HEK293T (cell line): ENCODE results near the gene BRD4.

Experiments used
- CTCF ChIA-PET: fragments of 350-600 bp; formaldehyde crosslinking; extraction: SDS; loops from one replicate; lab custom pipeline; 2021; ENCODE audit warnings: antibody characterized with exemption, inconsistent platforms; lab: Yijun Ruan, JAX
- POLR2A ChIA-PET: fragments of 350-600 bp; formaldehyde crosslinking; extraction: SDS; loops from one replicate; lab custom pipeline; 2020; ENCODE audit warnings: antibody characterized with exemption, inconsistent platforms; lab: Yijun Ruan, JAX
- DNase-seq: peaks from one replicate; pipeline ENCODE4 v3.0.0; 2012; ENCODE audit warnings: mixed read lengths; ENCODE audit errors: extremely low spot score
- ARNT ChIP-seq: fragments of 450-650 bp; IDR thresholded peaks from 2 replicates; pipeline ENCODE4 v1.6.1; 2017; ENCODE audit warnings: mild to moderate bottlenecking
- BHLHE40 ChIP-seq: fragments of 450-650 bp; IDR thresholded peaks from 2 replicates; pipeline ENCODE4 v1.6.1; 2016; ENCODE audit warnings: mild to moderate bottlenecking, moderate library complexity, borderline replicate concordance
- CTBP1 ChIP-seq: fragments of 450-650 bp; IDR thresholded peaks from 2 replicates; pipeline ENCODE4 v1.6.1; 2016; ENCODE audit warnings: borderline replicate concordance
- ELF4 ChIP-seq: fragments of 450-650 bp; IDR thresholded peaks from 2 replicates; pipeline ENCODE4 v1.6.1; 2017; ENCODE audit warnings: antibody characterized with exemption
- FOXA1 ChIP-seq: fragments of 450-650 bp; IDR thresholded peaks from 2 replicates; pipeline ENCODE4 v1.6.1; 2016; ENCODE audit warnings: mild to moderate bottlenecking
- FOXK2 ChIP-seq: fragments of 450-650 bp; IDR thresholded peaks from 2 replicates; pipeline ENCODE4 v1.6.1; 2016; ENCODE audit warnings: mild to moderate bottlenecking
- FOXM1 ChIP-seq: fragments of 450-650 bp; IDR thresholded peaks from 2 replicates; pipeline ENCODE4 v1.6.1; 2017; ENCODE audit warnings: mild to moderate bottlenecking, borderline replicate concordance
- HDGF ChIP-seq: fragments of 450-650 bp; IDR thresholded peaks from 2 replicates; pipeline ENCODE4 v1.6.1; 2017; ENCODE audit warnings: antibody characterized with exemption, borderline replicate concordance
- L3MBTL2 ChIP-seq: fragments of 450-650 bp; conservative IDR thresholded peaks from 2 replicates; pipeline ENCODE4 v1.6.1; 2016; ENCODE audit warnings: mild to moderate bottlenecking
- LEF1 ChIP-seq: fragments of 450-650 bp; IDR thresholded peaks from 2 replicates; pipeline ENCODE4 v1.6.1; 2017; ENCODE audit warnings: mild to moderate bottlenecking, borderline replicate concordance
- NFRKB ChIP-seq: fragments of 450-650 bp; IDR thresholded peaks from 2 replicates; pipeline ENCODE4 v1.6.1; 2016; ENCODE audit warnings: mild to moderate bottlenecking, moderate library complexity
- SP1 ChIP-seq: fragments of 450-650 bp; IDR thresholded peaks from 2 replicates; pipeline ENCODE4 v1.6.1; 2017
- SUZ12 ChIP-seq: fragments of 450-650 bp; IDR thresholded peaks from 2 replicates; pipeline ENCODE4 v1.6.1; 2016; ENCODE audit warnings: mild to moderate bottlenecking
- TARDBP ChIP-seq: fragments of 450-650 bp; IDR thresholded peaks from 2 replicates; pipeline ENCODE4 v1.6.1; 2016
- ZNF384 ChIP-seq: fragments of 450-650 bp; IDR thresholded peaks from 2 replicates; pipeline ENCODE4 v1.6.1; 2016
- TF ChIP-seq, protein P1 (sequence below): fragments of 450-650 bp; IDR thresholded peaks from 2 replicates; pipeline ENCODE4 v1.6.1; 2016

Gene BRD4

DNA sequence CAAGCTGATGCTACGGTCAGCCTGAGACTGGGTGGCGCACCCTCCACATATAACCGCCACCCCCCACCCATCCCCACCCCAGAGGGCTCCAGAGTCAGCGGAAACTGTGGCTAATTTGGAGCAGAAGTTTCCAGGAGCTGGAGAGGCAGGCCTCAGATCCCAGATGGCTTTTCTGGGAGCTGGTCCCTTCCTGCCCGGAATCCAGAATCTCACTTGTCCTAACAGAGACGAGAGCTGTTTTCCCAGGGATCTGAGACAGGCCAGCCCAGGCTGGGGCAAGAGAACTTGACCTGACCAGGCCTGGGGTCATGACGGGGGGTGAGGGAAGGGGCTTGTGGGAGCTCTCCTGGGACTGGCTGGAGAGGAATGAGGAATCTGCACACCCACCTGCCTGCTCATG, 106.6 kb downstream of the BRD4 start:
- TF ChIP-seq CTBP1 (no peak), SP1 (no peak), L3MBTL2 (no peak), TARDBP (no peak), FOXK2 (no peak), FOXM1 (no peak), ARNT (no peak), HDGF (no peak), NFRKB (no peak), LEF1 (no peak), SUZ12 (no peak), BHLHE40 (no peak), FOXA1 (no peak), ZNF384 (no peak), ELF4 (no peak)
- TF ChIP-seq, protein P1, sequence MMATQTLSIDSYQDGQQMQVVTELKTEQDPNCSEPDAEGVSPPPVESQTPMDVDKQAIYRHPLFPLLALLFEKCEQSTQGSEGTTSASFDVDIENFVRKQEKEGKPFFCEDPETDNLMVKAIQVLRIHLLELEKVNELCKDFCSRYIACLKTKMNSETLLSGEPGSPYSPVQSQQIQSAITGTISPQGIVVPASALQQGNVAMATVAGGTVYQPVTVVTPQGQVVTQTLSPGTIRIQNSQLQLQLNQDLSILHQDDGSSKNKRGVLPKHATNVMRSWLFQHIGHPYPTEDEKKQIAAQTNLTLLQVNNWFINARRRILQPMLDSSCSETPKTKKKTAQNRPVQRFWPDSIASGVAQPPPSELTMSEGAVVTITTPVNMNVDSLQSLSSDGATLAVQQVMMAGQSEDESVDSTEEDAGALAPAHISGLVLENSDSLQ = no peak
- POLR2A ChIA-PET = no interaction called here
- no peak for DNase-seq
- CTCF ChIA-PET = interaction anchor here (0.6 kb wide), 1 partner anchor 1410 kb away, joined by 3 read pairs; no protein-coding TSS in a partner anchor

DNA sequence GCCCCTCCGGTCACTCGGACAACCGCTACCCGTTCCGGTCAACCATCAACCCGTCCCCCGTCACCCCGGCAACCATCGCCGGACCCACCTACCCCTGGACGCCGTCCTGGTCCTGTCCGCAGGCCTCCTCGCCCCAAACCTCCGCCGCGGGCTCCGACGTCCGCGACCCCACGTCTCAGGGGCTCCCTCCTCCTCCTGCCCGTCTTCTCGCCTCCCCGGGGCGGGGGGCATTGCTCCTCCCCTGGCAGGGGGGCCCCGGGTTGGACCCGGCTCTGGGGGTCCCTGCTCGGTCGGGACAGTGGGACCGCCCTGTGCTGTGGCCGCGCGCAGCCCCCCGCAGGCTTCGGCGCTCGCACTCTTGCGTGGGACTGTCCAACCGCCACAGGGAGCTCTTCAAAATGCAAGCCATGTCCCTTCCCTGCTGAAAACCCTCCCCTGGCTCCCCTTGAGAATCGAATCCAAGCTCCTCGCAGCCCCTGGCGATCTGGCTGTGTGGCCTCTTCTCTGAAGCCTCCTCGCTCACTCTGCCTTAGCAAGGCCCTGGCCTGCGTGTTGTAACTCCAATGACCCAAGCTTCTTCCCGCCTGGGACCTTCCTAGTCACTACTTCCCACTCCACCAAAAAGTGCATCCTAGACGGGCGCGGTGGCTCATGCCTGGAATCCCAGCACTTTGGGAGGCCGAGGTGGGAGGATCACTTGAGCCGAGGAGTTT, 108.5 kb downstream of the BRD4 start:
- CTCF ChIA-PET = no interaction called here
- POLR2A ChIA-PET = no interaction called here
- no peak for DNase-seq
- no peak for TF ChIP-seq ARNT

DNA sequence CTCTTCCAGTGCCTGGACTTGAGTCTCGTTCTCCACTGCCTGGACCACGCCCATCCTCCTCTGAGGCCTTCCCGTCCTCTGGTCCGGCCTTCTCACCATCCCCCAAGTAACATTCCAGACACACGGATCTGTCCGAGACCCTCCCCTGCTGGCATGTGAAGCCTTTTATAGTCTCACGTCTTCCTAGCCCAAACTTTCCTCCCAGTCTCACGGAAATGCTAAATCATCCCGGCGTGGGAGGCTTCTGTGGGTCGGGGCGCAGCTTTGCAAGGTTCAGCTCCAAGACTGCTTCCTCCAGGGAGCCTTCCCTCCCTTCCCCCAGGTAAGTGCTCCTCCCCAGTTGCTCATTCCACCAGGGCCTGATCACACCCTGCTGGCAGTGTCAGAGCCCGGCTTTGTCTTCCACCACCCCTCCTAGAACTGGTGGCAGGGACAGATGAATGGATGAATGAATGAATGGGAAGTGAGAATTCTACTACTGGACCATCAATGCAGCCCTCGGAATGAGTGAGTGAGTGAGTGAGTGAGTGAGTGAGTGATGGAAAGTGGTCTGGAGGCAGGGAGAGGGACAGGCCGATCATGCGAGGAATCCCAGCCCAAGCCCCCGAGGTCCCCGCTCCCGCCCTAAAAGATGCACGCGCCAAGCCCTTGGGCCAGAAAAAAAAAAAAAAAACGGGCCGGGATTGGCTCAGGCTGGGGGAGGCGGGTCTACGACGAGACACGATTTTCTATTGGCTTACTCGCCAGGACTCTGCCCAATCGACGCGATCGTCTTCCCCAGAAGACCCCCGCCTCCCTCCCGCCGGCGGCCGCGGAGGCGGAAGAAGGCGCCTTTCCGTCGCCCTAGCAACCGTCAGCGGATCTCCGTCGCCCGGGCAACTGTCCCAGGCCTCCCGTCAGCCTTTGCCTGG, 109.3 kb downstream of the BRD4 start:
- TF ChIP-seq L3MBTL2 (peak; percentile 89), LEF1 (no peak), TARDBP (no peak), HDGF (no peak), FOXM1 (no peak), ZNF384 (peak; percentile 96), CTBP1 (no peak)
- TF ChIP-seq, protein P1 = peak; percentile 89
- POLR2A ChIA-PET = no interaction called here
- peak; percentile 98 for DNase-seq
- CTCF ChIA-PET = no interaction called here

DNA sequence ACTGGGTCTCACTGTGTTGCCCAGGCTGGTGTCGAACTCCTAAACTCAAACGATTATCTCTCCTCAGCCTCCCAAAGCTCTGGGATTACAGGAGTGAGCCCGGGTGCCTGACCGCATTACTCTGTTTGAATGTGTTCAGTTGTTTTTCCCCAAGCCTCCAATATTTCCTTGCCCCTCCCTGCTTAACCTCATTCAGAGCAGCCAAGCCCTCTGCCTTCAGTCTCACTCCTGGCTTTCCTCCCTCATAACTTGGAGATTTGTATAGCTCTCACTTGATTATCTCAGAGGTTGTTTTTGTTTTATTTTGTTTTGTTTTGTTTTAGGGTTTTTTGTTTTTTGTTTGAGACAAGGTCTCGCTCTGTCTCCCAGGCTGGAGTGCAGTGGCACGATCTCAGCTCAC, 111.5 kb downstream of the BRD4 start:
- no peak for DNase-seq
- ChIA-PET CTCF (interaction anchor here (0.6 kb wide), 2 partner anchors 21 to 26 kb away, joined by 3 to 4 read pairs; no protein-coding TSS in a partner anchor), POLR2A (no interaction called here)
- no peak for TF ChIP-seq NFRKB
- TF ChIP-seq, protein P1 = no peak
- no peak for TF ChIP-seq SP1
- no peak for TF ChIP-seq BHLHE40
- no peak for TF ChIP-seq ELF4
- TF ChIP-seq SUZ12 = no peak
- TF ChIP-seq FOXA1 = no peak
- TF ChIP-seq FOXK2 = no peak
- no peak for TF ChIP-seq LEF1
- no peak for TF ChIP-seq ARNT
- TF ChIP-seq CTBP1 = no peak
- no peak for TF ChIP-seq FOXM1
- no peak for TF ChIP-seq HDGF
- no peak for TF ChIP-seq TARDBP

DNA sequence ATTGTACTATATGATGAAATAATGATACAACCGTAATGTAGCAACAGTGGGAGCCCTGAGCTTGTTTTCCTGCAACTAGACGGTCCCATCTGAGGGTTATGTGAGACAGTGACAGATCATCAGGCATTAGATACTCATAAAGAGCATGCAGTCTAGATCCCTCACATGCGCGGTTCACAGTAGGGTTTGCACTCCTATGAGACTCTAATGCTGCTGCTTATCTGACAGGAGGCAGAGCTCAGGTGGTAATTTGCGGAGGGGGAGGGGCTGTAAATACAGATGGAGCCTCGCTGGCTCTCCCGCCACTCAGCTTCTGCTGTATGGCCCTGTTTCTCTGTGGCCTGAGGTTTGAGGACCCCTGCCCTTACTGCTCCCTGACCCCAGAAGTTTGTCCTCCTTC, 113.8 kb downstream of the BRD4 start:
- POLR2A ChIA-PET = no interaction called here
- CTCF ChIA-PET = no interaction called here
- no peak for TF ChIP-seq TARDBP
- TF ChIP-seq, protein P1 = 0 out of 2 replicates have a peak, but pooled peaks have one; percentile 7
- DNase-seq = no peak

DNA sequence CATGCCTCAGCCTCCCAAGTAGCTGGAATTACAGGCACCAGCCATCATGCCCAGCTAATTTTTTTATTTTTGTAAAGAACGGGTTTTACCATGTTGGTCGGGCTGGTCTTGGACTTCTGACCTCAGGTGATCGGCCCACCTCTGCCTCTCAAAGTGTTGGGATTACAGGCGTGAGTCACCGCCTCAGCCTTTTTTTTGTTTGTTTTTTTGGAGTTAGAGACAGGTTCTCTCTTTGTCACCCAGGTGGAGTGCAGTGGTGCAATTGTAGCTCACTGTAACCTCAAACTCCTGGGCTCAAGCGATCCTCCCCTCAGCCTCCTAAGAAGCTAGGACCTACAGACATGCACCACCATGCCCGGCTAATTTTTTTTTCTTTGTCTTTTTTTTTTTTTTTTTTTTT, 116.0 kb downstream of the BRD4 start:
- DNase-seq = no peak
- ChIA-PET POLR2A (no interaction called here), CTCF (no interaction called here)
- no peak for TF ChIP-seq ZNF384
- TF ChIP-seq TARDBP = no peak
- no peak for TF ChIP-seq FOXA1
- no peak for TF ChIP-seq ARNT
- no peak for TF ChIP-seq FOXM1
- TF ChIP-seq, protein P1 = no peak
- no peak for TF ChIP-seq SUZ12
- no peak for TF ChIP-seq BHLHE40
- no peak for TF ChIP-seq FOXK2
- no peak for TF ChIP-seq SP1
- no peak for TF ChIP-seq ELF4
- TF ChIP-seq LEF1 = no peak
- no peak for TF ChIP-seq CTBP1
